Muscle of arm (tissue), 12 donors: ENCODE results near the gene CCDC86. TPM values are rescaled to one million over a fixed set of nuclear protein-coding genes. Genes with fewer than 3 reads are reported as not detected.

Source experiments
- DNase-seq: peaks from one replicate; pipeline ENCODE4 v3.0.0-alpha.2; 2013
- polyA plus RNA-seq, 12 donors: library from polyadenylated mRNA; unstranded; fragments of 120-200 nt; gene quantifications; one replicate each; pipeline ENCODE4 v1.2.1, GENCODE V29; 2013; ENCODE audit not compliant: insufficient read length in 12 of 12

CCDC86 gene
- polyA plus RNA-seq, 12 donors: 13.7 to 24.7 (median 17.4) TPM; not detected in 1

DNA sequence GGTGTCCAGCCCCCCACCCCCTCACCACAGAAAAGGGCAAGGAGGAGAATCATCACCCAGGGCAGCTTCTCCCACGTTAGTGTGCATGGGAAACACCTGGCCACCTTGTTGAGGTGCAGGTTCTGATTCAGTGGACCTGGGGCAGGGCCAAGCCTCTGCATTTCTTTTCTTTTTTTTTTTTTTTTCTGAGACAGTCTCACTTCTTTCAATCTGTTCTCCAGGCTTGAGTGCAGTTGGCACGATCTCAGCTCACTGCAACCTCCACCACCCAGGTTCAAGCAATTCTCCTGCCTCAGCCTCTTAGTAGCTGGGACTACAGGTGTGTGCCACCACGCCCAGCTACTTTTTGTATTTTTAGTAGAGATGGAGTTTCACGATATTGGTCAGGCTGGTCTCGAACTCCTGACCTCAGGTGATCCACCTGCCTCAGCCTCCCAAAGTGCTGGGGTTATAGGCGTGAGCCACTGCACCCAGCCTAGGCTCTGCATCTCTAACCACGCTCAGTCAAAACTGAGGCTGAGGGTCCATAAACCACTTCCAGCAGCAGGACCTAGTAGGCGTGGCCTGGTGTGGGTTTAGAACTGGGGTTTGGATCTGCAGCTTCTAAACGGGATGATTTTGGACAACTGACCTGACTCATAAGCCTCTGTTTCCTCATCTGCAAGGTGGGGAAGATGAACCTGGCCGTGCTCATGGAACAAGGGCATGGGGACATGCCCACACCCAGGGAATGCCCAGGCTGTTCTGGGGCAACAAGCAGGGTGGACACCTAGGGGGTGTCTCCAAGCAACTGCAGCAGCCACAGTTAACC is 26.2 kb downstream of the CCDC86 start:
- no peak for DNase-seq

DNA sequence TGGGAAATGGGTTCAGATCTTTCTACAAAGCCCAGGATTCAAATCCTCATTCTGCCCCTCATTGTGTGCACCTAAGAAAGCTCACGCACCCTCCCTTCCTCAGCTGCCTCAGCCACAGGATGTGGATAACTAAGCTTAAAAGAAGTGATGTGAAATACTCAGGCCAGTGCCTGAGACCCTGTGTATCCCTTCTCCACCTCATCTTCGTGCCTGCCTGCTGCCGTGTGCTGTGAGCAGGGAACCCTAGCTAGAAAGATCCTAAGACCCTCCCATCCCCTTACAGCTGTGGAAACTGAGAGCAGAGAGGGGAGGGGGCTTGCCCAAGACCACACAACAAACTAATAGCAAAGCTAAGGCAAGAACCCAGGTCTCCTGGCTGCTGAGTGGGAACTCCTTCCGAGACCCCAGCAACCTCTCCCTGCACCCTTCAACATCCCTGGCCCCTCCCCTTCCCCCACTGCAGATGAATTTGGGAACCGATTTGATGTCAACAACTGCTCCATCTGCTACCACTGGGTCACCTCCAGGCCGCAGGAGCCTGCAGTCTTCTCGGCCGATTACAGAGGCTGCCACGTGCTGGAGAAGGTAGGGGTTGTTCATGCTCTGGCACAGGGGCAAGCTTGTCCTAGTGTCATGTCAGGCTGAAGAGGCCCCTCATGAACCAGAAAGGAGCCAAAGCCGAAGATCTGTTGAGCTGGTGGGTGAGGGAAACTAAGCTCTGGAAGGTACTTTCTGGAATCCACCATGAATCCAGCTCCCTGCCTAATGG is 27.0 kb downstream of the CCDC86 start:
- DNase-seq: no peak

DNA sequence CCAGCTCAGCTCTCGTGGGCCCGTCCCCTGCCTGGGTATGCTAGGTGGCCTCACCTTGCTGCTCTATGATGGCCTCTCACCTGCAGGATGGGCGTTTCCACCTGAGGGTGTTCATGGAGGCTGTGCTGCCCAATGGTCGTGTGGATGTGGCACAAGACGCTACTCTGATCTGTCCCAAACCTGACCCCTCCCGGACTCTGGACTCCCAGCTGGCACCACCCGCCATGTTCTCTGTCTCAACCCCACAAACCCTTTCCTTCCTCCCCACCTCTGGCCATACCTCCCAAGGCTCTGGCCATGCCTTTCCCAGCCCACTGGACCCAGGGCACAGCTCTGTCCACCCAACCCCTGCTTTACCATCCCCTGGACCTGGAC is 27.5 kb downstream of the CCDC86 start:
- DNase-seq: no peak

DNA sequence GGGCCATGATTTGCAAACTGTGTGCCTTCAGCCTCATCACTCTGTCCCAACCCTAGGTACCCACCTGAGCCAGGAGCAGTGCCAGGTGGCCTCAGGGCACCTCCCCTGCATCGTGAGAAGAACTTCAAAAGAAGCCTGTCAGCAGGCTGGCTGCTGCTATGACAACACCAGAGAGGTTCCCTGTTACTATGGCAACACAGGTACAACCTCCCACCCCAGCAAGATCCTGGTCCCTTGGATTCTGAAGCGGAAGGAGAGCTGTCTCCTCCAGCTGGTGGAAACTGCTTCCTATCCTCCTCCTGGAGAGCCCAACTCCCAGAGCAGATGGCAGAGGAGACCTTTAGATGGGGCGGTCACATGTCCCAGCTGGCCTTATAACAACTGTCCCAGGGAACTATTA is 28.4 kb downstream of the CCDC86 start:
- no peak for DNase-seq

DNA sequence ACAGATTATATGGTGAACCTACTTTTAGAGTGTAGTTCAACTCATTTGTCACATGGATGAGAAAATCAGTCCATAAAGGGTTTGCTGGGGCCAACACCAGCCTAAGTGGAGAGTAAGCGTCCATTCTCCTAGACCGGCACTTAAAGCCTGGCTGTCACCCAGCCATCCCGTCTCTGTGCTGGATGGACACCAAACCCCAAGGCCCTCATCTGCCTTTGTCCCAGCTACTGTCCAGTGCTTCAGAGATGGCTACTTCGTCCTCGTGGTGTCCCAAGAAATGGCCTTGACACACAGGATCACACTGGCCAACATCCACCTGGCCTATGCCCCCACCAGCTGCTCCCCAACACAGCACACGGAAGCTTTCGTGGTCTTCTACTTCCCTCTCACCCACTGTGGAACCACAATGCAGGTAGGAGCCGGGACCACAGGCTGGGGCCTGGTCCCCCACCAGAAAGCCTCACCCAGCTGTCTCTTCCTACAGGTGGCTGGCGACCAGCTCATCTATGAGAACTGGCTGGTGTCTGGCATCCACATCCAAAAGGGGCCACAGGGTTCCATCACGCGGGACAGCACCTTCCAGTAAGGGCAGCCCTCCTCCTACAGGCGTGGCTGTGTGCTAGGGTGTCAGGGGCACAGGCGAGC is 28.9 kb downstream of the CCDC86 start:
- DNase-seq: no peak

DNA sequence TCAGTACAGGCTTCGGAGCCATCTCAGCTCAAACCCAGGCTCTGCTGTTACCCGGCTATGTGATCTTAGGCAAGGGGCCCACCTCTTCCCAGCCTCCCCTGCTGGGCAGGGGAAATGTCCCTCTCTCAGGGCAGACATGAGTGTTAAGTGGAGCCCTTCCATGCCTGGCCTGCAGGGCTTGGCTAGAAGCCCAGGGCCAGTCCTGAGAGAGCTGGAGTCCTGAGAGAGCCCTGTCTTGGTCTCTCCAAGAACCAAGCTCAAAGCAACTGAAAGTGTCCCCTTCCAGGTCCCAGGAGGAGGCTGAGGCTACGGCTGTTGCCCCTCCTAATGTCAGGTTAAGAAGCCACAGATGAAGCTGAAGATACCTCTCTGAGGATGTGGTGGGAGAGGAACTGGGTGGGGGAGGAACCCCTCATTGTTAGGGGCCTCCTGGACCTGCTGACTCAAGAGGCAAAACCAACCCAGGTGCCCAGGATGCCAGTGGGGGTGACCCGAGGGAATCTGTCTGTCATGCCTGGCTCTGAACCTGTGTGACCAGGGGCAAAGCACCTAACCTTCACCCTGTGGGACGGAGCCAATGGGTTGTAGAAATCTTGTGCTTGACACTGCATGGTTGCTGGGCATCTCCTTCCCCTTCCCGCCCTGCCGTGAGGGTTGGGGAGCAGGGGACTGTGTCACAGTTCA is 29.6 kb downstream of the CCDC86 start:
- DNase-seq: no peak

DNA sequence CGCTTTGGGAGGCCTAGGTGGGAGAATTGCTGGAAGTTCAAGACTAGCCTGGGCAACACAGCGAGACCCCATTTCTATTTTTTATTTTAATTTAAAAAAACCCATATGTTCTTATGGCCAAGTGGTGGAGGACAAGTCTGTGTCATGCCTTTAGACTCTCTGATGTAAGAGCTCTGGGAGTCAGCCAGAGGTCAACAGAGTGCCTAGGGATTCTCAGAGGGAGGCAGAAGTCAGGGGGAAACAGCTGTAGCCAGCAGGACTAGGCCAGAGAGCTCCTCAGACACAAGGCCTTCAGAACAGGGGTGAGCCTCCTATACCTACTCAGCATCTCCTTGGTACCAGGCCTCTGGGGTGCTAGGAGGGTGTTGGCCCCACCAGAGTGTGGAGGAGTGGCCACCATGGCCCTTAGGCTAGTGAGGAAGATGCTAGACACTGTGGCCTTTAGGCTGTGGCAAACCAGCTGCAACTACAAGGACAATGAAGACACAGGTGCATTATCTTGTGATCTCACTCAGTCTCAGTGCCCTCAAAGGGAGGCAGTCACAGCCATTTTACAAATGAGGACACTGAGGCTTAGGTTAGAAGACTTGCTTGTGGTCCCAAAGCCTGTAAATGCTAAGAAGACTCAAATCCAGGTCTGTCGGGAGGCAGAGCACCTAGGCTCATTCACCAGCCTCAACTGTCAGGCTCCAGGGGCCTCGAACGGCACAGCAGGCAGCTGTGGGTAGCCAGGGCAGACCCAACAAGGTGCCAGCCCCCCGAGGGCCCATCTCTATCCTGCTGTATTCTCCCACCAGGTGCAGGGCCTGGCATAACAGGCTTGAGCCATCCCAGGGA is 30.4 kb downstream of the CCDC86 start:
- DNase-seq: peak; percentile 65

DNA sequence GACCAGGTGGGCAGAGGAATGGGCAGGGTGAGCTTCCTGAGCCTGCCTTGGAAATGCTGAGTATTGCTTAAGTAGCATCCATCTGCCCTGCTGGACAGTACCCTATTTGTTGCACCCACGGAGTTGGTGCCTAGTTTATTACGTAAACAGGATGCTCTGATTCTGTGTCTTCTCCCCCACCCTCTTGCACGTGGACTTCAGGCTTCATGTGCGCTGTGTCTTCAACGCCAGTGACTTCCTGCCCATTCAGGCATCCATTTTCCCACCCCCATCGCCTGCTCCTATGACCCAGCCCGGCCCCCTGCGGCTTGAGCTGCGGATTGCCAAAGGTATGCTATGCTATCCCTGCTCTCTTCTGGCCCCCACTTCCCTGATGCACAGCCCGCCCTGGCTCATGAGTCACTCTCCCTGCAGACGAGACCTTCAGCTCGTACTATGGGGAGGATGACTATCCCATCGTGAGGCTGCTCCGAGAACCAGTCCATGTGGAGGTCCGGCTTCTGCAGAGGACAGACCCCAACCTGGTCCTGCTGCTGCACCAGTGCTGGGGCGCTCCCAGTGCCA is 31.1 kb downstream of the CCDC86 start:
- no peak for DNase-seq

DNA sequence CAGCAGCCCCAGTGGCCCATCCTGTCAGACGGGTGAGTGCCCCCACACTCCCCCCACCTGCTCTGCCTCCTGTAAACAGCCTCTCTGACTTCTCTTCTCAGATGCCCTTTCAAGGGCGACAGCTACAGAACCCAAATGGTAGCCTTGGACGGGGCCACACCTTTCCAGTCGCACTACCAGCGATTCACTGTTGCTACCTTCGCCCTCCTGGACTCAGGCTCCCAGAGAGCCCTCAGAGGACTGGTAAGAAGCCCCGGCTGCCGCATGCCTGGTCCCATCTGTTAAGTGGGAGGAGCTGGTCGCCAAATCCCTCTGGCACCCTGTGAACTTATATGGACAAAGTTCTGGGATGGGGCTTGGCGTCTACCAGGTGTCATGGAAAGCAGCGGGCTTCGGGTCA is 31.6 kb downstream of the CCDC86 start:
- no peak for DNase-seq

DNA sequence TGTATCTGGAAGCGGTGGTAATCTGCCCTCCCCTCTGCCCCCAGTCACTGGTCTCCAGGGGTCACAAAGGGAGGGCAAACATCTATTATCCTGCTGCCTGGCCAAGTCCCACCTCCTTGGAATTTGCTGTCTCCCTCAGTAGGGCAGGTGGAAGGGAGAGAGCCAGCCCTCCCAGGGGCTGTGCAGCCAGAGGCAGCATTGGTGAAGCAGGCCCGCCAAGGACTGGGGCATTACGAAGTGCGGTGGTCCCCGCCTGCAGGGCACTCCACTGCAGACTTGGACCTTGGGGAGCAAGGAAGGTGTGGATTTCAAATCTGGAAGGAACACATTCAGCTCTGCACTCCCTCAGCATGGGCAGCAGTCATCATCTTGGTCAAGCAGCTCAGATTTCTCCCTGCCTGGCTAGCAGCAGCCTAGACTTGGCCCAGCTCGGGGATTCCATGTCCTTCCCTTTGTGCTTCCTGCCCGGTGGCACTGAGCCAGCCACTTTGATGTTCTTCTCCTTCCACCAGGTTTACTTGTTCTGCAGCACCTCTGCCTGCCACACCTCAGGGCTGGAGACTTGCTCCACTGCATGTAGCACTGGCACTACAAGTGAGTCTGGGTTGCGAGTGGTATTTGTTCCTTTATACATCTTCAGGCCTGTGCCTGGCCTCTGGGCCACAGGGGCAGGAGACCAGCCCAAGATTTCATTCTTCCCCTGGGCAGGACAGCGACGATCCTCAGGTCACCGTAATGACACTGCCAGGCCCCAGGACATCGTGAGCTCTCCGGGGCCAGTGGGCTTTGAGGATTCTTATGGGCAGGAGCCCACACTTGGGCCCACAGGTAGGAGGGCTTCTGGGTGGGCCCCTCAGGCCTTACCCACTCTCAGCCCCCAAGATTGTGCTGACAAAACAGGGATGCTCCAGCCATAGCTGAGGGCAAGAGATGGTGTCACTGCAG is 32.8 kb downstream of the CCDC86 start:
- DNase-seq: no peak

DNA sequence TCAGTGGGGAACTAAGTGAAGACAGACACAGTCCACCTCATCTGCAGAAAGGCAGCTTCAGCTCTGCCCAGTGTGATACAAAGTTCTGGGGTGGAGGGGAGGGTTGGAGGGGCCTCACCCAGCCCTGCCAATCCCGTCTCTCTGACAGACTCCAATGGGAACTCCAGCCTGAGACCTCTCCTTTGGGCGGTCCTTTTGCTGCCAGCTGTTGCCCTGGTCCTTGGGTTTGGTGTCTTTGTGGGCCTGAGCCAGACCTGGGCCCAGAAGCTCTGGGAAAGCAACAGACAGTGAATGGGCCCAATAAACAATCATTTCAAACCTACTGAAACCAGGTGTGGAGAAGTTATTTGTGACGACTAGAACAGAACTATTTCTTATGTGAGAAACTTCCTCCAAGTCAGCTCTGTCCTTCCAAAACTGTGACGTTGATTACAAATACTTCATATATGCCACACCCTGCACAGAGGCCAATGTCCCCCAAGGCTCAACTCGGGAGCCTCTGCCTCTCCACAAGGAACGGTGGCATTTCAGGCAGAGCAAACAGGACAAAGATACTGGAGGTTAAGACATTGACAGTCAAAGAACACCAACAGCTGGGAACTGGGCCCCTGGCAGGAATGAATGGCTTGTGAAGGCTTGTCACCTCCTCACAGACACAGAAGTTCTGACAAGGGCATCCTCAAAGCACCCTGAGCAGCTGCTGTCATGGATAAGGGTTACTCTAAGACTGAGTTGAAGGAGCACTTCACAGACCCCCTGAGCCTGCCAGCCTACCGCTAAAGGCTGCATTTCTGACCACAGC is 33.7 kb downstream of the CCDC86 start:
- DNase-seq: no peak

DNA sequence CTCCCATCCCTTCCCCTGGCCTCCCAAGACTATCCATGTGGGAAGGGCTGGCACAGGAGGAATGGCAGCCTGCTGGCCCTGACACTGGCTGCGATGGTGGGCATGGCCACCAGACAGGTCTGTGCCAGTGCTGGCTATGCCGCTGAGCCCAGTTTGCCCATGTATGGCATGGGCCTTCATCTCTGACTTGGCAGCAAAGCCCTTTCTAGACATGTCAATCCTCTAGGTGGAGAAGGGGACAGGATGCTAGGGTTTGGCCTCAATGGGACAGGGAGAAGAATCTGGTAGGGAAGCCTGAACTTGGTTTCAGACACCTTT is 34.2 kb downstream of the CCDC86 start:
- DNase-seq: no peak

DNA sequence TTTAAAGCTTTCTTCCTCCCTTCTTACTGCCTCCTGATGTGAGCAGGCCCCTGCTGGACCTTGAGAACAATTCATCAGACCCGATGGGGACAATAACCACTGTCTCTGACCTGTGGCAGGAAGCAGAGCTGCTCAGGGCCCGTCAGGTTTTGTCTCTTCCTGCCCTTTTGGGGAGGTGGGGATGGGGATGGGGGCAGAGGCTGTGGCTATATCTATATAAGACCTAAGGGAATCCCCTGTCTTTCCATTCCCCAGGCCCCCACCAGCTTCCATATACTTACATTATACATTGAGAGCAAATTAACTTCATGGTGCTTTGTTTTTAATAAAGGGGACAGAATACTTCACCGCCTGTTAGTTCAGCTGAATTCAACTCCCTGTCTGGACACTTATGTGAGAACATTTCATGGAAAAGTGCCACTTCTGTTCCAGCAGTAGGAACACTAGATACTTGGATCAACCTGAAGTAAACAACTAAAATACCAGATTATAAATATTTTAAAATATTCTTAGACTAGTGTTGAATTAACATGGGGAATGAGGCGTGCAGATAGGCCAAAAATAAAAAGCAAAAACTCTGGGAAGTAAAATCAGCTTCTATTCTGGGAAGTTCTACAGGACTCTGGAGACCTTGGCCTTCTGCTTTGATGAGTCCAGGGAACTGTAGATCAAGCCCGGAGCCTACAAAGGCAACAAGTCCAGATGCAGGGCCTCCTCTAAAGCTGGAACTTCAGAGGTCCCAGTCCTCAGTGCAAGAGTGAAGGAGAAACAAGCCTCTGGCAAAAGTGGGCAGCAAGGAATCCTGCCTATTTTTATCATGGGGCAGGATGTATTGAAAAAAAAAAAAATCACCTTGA is 36.6 kb downstream of the CCDC86 start:
- DNase-seq: peak; percentile 65

DNA sequence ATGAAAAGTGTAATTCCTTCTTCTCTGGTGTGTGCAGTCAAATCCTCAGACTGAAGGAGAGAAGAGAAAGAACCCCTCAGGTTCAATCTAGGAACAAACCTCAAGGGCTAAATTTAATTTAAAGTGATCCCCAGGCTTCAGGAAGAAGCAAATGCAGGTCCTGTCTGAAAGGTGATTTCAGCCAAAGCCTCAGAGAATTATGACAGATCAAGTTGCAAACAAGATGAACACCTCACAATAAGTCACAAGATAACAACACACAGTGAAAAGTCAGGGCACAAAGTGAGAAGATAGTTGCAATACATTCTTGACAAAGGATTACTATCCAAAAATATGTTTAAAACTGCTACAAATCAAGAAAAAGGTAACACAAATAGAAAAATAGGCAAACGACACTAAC is 37.2 kb downstream of the CCDC86 start:
- no peak for DNase-seq

DNA sequence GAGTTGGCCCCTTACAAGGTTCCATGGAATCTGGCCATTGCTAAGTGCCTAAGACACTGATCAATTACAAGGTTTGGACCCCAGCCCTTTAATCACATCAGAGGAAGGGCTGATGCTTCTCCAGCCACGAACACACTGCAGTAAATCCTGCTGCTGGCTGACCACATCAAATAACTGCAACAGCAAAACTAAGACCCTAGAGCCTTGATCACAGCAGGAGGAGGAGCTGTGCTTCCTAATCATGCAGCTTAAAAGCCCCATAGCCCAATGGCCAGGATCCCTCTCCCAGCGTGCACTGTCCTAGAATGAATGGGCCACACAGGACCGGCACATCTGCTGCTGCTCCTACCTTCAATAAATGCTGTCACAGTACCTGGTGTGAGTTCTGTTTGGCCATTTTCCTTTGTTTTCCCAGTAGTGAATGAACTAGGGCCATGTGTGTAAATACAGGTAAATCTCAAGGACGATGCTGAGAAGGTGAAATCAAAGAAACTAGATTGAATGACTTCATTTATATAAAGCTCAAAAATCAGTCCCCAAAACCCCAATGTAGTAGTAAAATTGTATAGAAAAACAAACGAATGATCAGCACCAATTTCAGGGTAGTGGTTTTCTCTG is 38.2 kb downstream of the CCDC86 start:
- no peak for DNase-seq

DNA sequence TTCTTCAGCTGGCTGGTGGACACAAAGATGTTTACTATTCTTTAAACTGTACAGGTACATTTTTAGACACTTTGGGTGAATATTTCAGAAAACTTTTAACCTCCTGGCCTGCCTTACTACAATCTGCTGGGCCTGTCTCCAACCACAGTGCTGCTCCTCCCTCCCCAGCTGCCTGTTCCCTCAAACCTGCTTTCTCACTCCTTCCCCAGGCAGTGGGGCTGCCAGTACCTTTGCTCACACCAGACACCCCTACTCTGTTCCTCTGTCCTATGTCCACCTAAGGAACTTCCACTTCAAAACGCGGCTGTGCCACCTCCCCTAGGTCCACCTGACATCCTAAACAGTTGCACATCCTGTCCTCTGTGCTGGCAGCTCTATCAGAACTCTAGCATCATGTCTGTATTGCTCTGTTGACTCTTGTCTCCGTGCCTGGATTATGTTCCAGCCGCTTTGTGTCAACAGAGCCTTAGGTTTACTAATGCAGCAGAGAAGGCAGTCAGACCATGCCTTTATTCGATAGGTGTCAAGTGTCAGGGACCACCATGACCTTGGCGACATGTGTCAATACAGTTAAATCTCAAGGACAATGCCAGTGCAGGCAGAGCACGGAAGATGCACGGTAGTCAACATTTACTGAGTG is 38.9 kb downstream of the CCDC86 start:
- no peak for DNase-seq

DNA sequence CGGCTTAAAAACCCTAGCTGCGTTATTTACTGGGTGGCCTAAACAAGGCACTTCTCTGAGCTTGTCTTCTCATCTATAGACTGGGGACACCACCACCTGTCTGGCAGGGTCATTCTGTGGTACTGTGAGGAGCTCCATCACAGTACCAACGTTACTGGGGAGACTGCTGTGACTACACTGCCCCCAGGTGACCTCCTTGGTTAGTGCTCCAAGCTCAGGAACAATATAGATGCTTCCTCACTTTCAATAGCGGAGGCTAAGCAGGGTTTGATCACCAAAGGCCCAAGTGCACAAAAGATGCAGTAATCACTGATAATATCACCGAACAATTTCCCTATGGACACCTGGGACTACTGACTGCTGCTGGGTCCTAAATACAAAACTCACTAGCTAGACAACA is 45.6 kb downstream of the CCDC86 start:
- no peak for DNase-seq
